Activated CD4-positive, CD25-positive, alpha-beta regulatory T cell (primary cell): ENCODE data around the gene TMEM156.
"Not testable (repeated sequence)": the region's sequence is repeated elsewhere in the genome, so short reads cannot be mapped to it uniquely, and the experiment has no call there.

Source experiments
- DNase-seq, 4 experiments: peaks; one replicate each; lab custom pipeline; 2025; lab: John Stamatoyannopoulos, UW

Gene TMEM156

GRCh38 chr4:39043861-39044363 lies 11.7 kb upstream of the TMEM156 start:
- no peak for DNase-seq

- DNase-seq: no peak
These were observed 11.1 kb upstream of the TMEM156 start for GRCh38 chr4:39043058-39043860.

GRCh38 chr4:39042366-39042765 lies 10.2 kb upstream of the TMEM156 start:
- DNase-seq: no peak

GRCh38 chr4:39039108-39039507 lies 6.9 kb upstream of the TMEM156 start:
- no peak for DNase-seq

- no peak for DNase-seq
These were observed 5.7 kb upstream of the TMEM156 start for GRCh38 chr4:39037941-39038340.

- no peak for DNase-seq
These were observed 5.2 kb upstream of the TMEM156 start for GRCh38 chr4:39037491-39037825.

GRCh38 chr4:39036172-39036571 lies 4.0 kb upstream of the TMEM156 start:
- no peak for DNase-seq

GRCh38 chr4:39031590-39032020 lies 604 bp downstream of the TMEM156 start:
- DNase-seq: not testable (repeated sequence)

GRCh38 chr4:39030725-39031124 lies 1.5 kb downstream of the TMEM156 start:
- DNase-seq: no peak

- DNase-seq: no peak
These were observed 2.2 kb downstream of the TMEM156 start for GRCh38 chr4:39029752-39030694.

GRCh38 chr4:39026096-39026495 lies 6.1 kb downstream of the TMEM156 start:
- DNase-seq: no peak

GRCh38 chr4:39025552-39026085 lies 6.6 kb downstream of the TMEM156 start:
- DNase-seq: no peak

GRCh38 chr4:39024311-39024865 lies 7.8 kb downstream of the TMEM156 start:
- no peak for DNase-seq

GRCh38 chr4:39023059-39023458 lies 9.2 kb downstream of the TMEM156 start:
- DNase-seq: no peak

- DNase-seq: no peak
These were observed 10.0 kb downstream of the TMEM156 start for GRCh38 chr4:39022241-39022640.

- no peak for DNase-seq
These were observed 10.6 kb downstream of the TMEM156 start for GRCh38 chr4:39021631-39022030.

GRCh38 chr4:39020130-39020529 lies 12.1 kb downstream of the TMEM156 start:
- DNase-seq: no peak

GRCh38 chr4:39014028-39014427 lies 18.2 kb downstream of the TMEM156 start:
- DNase-seq: no peak

- no peak for DNase-seq
These were observed 27.5 kb downstream of the TMEM156 start for GRCh38 chr4:39004758-39005157.

- not testable (repeated sequence) for DNase-seq
These were observed 30.2 kb downstream of the TMEM156 start for GRCh38 chr4:39002058-39002457.

GRCh38 chr4:38995660-38996005 lies 36.6 kb downstream of the TMEM156 start:
- DNase-seq: no peak

GRCh38 chr4:38994135-38994534 lies 38.1 kb downstream of the TMEM156 start:
- DNase-seq: no peak
